ENCODE results near the gene C11orf65.

- no peak for TF ChIP-seq POLR2A (IDR thresholded peaks at IDR 0.05)
- no peak for TF ChIP-seq CTCF (IDR thresholded peaks at IDR 0.05)
These were observed 36.0 kb downstream of the C11orf65 start for GRCh38 chr11:108431370-108431769.

Data from uterus (tissue), 2 donors.